ENCODE data around the gene GNA15. TPM values are rescaled to one million over a fixed set of nuclear protein-coding genes. Genes with fewer than 3 reads are reported as not detected.

GNA15 gene
- total and polyA plus RNA-seq, 9 donors: 1.2 to 4.8 (median 1.4) TPM

DNA sequence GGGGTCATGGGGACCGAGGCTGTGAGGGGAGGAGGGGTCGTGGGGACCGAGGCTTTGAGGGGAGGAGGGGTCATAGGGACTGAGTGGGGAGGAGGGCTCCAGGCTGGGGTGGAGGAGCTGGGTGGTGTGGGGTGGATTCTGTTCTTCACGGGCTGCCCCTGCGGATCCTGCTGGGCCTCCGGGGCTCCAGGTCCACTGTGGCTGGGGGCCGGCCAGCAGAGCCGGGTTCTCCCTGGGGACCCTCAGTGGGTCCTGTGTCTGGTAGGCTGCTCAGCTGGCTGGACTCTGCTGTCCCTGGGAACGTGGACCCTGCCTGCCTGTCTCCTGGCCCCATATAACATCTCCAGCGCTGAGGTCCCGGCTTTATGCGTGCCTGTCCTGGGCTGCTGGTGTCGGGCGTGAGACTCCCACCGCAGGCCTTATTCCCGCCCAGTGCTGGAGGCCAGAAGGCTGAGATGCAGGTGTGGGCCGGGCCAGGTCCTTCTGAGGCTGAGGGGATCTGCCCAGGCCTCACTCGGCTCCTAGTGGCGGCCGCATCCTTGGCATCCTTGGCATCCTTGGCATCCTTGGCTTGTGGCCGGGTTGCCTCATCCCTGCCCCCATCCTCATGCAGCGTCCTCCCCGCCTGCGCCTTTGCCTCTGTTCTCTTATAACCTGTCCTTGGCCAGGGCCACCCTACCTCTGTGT, 19.8 kb upstream of the GNA15 start:
- no peak for DNase-seq
- no peaks in the 10 kb centered on the region for H3K9me3 ChIP-seq
- no peak overlapping the region for H3K27ac ChIP-seq
- no peaks in the 10 kb centered on the region for H3K4me1 ChIP-seq (ENCODE audit: insufficient read depth)
- no peaks in the 10 kb centered on the region for H3K36me3 ChIP-seq
- intact Hi-C loops (cut with DNase I): loop anchor here in 1 of 4 donors (10.0 kb wide), 1 partner anchor 161 kb away; no protein-coding TSS in a partner anchor
- TF ChIP-seq EP300 (IDR thresholded peaks at IDR 0.05): no peak
- TF ChIP-seq POLR2A (IDR thresholded peaks at IDR 0.05): no peak
- TF ChIP-seq, protein P1, sequence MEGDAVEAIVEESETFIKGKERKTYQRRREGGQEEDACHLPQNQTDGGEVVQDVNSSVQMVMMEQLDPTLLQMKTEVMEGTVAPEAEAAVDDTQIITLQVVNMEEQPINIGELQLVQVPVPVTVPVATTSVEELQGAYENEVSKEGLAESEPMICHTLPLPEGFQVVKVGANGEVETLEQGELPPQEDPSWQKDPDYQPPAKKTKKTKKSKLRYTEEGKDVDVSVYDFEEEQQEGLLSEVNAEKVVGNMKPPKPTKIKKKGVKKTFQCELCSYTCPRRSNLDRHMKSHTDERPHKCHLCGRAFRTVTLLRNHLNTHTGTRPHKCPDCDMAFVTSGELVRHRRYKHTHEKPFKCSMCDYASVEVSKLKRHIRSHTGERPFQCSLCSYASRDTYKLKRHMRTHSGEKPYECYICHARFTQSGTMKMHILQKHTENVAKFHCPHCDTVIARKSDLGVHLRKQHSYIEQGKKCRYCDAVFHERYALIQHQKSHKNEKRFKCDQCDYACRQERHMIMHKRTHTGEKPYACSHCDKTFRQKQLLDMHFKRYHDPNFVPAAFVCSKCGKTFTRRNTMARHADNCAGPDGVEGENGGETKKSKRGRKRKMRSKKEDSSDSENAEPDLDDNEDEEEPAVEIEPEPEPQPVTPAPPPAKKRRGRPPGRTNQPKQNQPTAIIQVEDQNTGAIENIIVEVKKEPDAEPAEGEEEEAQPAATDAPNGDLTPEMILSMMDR (IDR thresholded peaks at IDR 0.05): no peak
- H3K27me3 ChIP-seq: no peaks in the 10 kb centered on the region
- H3K4me3 ChIP-seq: no peak overlapping the region
- WGBS, 3 donors: 78 to 83% (median 82%) methylated on average over 24 of the region's 24 CpGs

DNA sequence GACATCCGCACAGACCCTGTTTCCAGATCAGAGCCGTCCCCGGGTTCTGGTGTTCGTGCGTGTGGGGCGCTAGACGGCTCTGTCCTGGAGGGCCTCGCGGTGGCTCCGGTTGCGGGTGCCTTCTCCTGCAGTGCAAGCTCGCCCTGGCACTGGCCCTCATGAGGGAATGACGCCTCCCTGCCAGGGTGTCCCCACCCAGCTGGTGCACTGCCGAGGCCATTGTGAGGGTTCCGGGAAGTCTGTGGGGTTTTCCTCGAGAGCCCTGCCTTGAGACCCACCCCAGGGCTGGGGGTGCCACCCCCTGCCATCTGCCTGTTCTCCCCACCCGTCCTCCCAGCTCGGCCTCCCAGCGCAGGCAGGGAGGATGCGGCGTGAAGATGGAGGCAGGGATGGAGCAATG, 19.2 kb upstream of the GNA15 start:
- Histone ChIP-seq H3K4me3 (no peak overlapping the region), H3K36me3 (no peaks in the 10 kb centered on the region), H3K4me1 (ENCODE audit: insufficient read depth) (no peaks in the 10 kb centered on the region), H3K9me3 (no peaks in the 10 kb centered on the region), H3K27ac (no peak overlapping the region), H3K27me3 (no peaks in the 10 kb centered on the region)
- intact Hi-C loops (cut with DNase I): loop anchor here in 1 of 4 donors (10.0 kb wide), 1 partner anchor 162 kb away; no protein-coding TSS in a partner anchor
- no peak for DNase-seq
- WGBS, 3 donors: 91 to 94% (median 93%) methylated on average over 21 of the region's 21 CpGs
- TF ChIP-seq, protein P1 (IDR thresholded peaks at IDR 0.05): no peak
- TF ChIP-seq EP300 (IDR thresholded peaks at IDR 0.05): no peak
- TF ChIP-seq POLR2A (IDR thresholded peaks at IDR 0.05): no peak

DNA sequence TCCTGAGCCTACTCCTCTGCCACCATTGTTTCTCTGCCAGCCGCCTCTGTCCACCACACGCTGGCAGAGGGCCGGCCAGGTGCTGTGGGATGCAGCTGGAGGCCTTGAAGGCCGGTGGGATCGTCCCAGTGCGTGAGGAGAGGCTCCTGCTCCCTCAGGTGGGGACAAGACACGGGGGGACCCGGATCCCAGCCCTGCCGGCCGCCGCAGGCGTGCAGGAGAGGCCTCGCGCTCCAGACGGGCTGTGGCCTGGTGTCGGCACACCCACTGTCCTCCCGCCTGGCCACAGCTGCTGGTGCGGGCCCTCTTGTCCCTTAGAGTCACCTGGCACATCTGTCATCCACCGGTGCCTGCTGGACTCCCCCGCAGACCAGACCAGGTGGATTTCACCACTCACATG, 18.1 kb upstream of the GNA15 start:
- intact Hi-C loops (cut with DNase I): loop anchor here in 1 of 4 donors (10.0 kb wide), 1 partner anchor 163 kb away; no protein-coding TSS in a partner anchor
- Histone ChIP-seq H3K4me1 (ENCODE audit: insufficient read depth) (no peaks in the 10 kb centered on the region), H3K27me3 (no peaks in the 10 kb centered on the region), H3K9me3 (no peaks in the 10 kb centered on the region), H3K4me3 (no peak overlapping the region), H3K36me3 (no peaks in the 10 kb centered on the region), H3K27ac (no peak overlapping the region)
- TF ChIP-seq POLR2A (IDR thresholded peaks at IDR 0.05): no peak
- no peak for TF ChIP-seq EP300 (IDR thresholded peaks at IDR 0.05)
- TF ChIP-seq, protein P1 (IDR thresholded peaks at IDR 0.05): no peak
- WGBS, 3 donors: 81 to 86% (median 84%) methylated on average over 6 to 20 of the region's 20 CpGs
- DNase-seq: no peak

DNA sequence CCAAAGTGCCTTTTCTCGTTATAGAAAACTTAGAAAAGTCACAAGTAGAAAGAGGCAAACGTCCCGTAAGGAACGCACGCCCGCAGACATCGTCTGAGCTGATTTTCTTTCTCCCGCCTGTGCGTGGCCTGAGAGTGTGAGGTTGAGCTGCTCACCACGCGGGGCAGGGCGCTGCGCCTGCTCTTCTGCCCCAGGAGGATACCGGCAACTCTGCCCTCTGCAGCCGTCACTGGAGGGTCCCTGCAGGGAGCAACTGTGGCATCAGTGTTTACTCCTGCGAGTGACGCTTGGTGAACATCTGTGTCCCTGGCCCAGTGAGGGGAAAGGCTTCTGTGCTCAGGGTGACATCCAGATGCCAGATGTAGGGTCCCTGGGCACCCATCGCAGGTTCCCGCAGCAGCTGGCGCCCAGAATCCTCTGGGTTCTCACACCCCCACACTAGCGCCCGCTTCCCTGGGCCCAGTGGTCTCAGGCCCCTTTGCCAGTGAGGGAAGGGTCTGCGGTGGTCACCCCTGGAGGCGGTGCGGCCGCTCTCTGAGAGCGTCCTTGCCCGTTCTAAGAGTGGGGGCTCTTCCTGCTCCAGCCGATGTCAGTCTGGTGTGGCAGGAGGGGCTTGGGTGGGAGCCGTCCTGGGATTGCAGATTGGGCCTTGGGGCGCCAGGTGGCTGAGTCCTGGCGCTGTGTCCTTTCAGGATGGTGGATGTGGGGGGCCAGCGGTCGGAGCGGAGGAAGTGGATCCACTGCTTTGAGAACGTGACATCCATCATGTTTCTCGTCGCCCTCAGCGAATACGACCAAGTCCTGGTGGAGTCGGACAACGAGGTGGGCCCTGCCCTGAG, 17.4 kb upstream of the GNA15 start:
- TF ChIP-seq EP300 (IDR thresholded peaks at IDR 0.05) (no peak), POLR2A (IDR thresholded peaks at IDR 0.05) (no peak)
- TF ChIP-seq, protein P1 (IDR thresholded peaks at IDR 0.05): no peak
- no peaks in the 10 kb centered on the region for H3K36me3 ChIP-seq
- WGBS, 3 donors: 89 to 91% (median 90%) methylated on average over 40 to 42 of the region's 42 CpGs

More for the DNA sequence above, 17.4 kb upstream of the GNA15 start:
- H3K27ac ChIP-seq: no peak overlapping the region
- H3K9me3 ChIP-seq: no peaks in the 10 kb centered on the region
- no peaks in the 10 kb centered on the region for H3K4me1 ChIP-seq (ENCODE audit: insufficient read depth)
- H3K4me3 ChIP-seq: no peak overlapping the region
- intact Hi-C loops (cut with DNase I): loop anchor here in 1 of 4 donors (10.0 kb wide), 1 partner anchor 164 kb away; no protein-coding TSS in a partner anchor
- no peak for DNase-seq
- no peaks in the 10 kb centered on the region for H3K27me3 ChIP-seq
